Measurements from ENCODE around the gene BTRC. TPM values are rescaled to one million over a fixed set of nuclear protein-coding genes. Genes with fewer than 3 reads are reported as not detected.

The BTRC gene
- polyA plus RNA-seq, 1 experiment, result 23.2 TPM

GRCh38 chr10:101446071-101446470, 92.1 kb downstream of the BTRC start:
- no peak overlapping the region for H3K27ac ChIP-seq (ENCODE audit: low read depth, low read length)
- no peaks in the 10 kb centered on the region for H3K9me3 ChIP-seq (ENCODE audit: control insufficient read depth, insufficient read depth, low read length)
- no peak overlapping the region for H3K4me3 ChIP-seq (ENCODE audit: low read depth, low read length)
- H3K27me3 ChIP-seq (ENCODE audit: control insufficient read depth, insufficient read depth, low read length), result no peaks in the 10 kb centered on the region
- DNase-seq (ENCODE audit: low read depth, low spot score), result no peak
- ChIA-PET POLR2A (no interaction called here), CTCF (interaction anchor here (0.5 to 3.6 kb wide), 4 partner anchors 21 to 231 kb away, joined by 3 to 58 read pairs (median 6); no protein-coding TSS in a partner anchor)
- TF ChIP-seq CTCF (IDR thresholded peaks at IDR 0.05; ENCODE audit: low read depth, low read length), result no peak

- Histone ChIP-seq H3K4me3 (ENCODE audit: low read depth, low read length) (no peak overlapping the region), H3K27me3 (ENCODE audit: control insufficient read depth, insufficient read depth, low read length) (no peaks in the 10 kb centered on the region), H3K9me3 (ENCODE audit: control insufficient read depth, insufficient read depth, low read length) (no peaks in the 10 kb centered on the region), H3K27ac (ENCODE audit: low read depth, low read length) (no peak overlapping the region)
- TF ChIP-seq CTCF (IDR thresholded peaks at IDR 0.05; ENCODE audit: low read depth, low read length), result no peak
- CTCF ChIA-PET, result interaction anchor here (0.6 to 1.5 kb wide), 6 partner anchors 20 to 233 kb away, joined by 3 to 6 read pairs (median 4); no protein-coding TSS in a partner anchor
- no peak for DNase-seq (ENCODE audit: low read depth, low spot score)
- POLR2A ChIA-PET, result no interaction called here
Observed at GRCh38 chr10:101446947-101447346, 93.0 kb downstream of the BTRC start.

- Histone ChIP-seq H3K27me3 (ENCODE audit: control insufficient read depth, insufficient read depth, low read length) (no peaks in the 10 kb centered on the region), H3K27ac (ENCODE audit: low read depth, low read length) (no peak overlapping the region), H3K4me3 (ENCODE audit: low read depth, low read length) (no peak overlapping the region), H3K9me3 (ENCODE audit: control insufficient read depth, insufficient read depth, low read length) (no peaks in the 10 kb centered on the region)
- ChIA-PET POLR2A (no interaction called here), CTCF (interaction anchor here (0.7 to 1.2 kb wide), 4 partner anchors 19 to 233 kb away, joined by 3 to 6 read pairs (median 3); no protein-coding TSS in a partner anchor)
- TF ChIP-seq CTCF (IDR thresholded peaks at IDR 0.05; ENCODE audit: low read depth, low read length), result no peak
- DNase-seq (ENCODE audit: low read depth, low spot score), result no peak
Observed at GRCh38 chr10:101447477-101447876, 93.5 kb downstream of the BTRC start.

GRCh38 chr10:101450277-101451080, 96.5 kb downstream of the BTRC start:
- Histone ChIP-seq H3K4me3 (ENCODE audit: low read depth, low read length) (no peak overlapping the region), H3K27me3 (ENCODE audit: control insufficient read depth, insufficient read depth, low read length) (no peaks in the 10 kb centered on the region), H3K9me3 (ENCODE audit: control insufficient read depth, insufficient read depth, low read length) (no peaks in the 10 kb centered on the region), H3K27ac (ENCODE audit: low read depth, low read length) (no peak overlapping the region)
- CTCF ChIA-PET, result interaction anchor here (0.5 to 2.2 kb wide), 9 partner anchors 9 to 237 kb away, joined by 3 to 15 read pairs (median 4); no protein-coding TSS in a partner anchor
- no peak for DNase-seq (ENCODE audit: low read depth, low spot score)
- no peak for TF ChIP-seq CTCF (IDR thresholded peaks at IDR 0.05; ENCODE audit: low read depth, low read length)
- POLR2A ChIA-PET, result no interaction called here

GRCh38 chr10:101451261-101451660, 97.3 kb downstream of the BTRC start:
- Histone ChIP-seq H3K4me3 (ENCODE audit: low read depth, low read length) (no peak overlapping the region), H3K9me3 (ENCODE audit: control insufficient read depth, insufficient read depth, low read length) (no peaks in the 10 kb centered on the region), H3K27me3 (ENCODE audit: control insufficient read depth, insufficient read depth, low read length) (no peaks in the 10 kb centered on the region), H3K27ac (ENCODE audit: low read depth, low read length) (no peak overlapping the region)
- POLR2A ChIA-PET, result no interaction called here
- CTCF ChIA-PET, result interaction anchor here (0.9 to 2.2 kb wide), 4 partner anchors 13 to 237 kb away, joined by 3 to 15 read pairs (median 3); no protein-coding TSS in a partner anchor
- DNase-seq (ENCODE audit: low read depth, low spot score), result no peak
- TF ChIP-seq CTCF (IDR thresholded peaks at IDR 0.05; ENCODE audit: low read depth, low read length), result no peak
